GM19099 (cell line): ENCODE results near the gene YIPF4.

Source experiments
- POLR2A ChIP-seq: IDR thresholded peaks from 3 replicates; pipeline ENCODE4 v1.6.1; 2011; ENCODE audit warnings: low read depth; ENCODE audit not compliant: insufficient read length; ENCODE audit errors: extremely low read depth

The YIPF4 gene

GRCh38 chr2:32271063-32271462 lies 6.6 kb upstream of the YIPF4 start:
- no peak for TF ChIP-seq POLR2A

- TF ChIP-seq POLR2A, result no peak
These were observed 5.4 kb upstream of the YIPF4 start for GRCh38 chr2:32272279-32272678.

GRCh38 chr2:32274289-32274688 lies 3.4 kb upstream of the YIPF4 start:
- no peak for TF ChIP-seq POLR2A

- TF ChIP-seq POLR2A, result no peak
These were observed 386 bp upstream of the YIPF4 start for GRCh38 chr2:32277363-32277673.

GRCh38 chr2:32278478-32278853 lies 762 bp downstream of the YIPF4 start:
- no peak for TF ChIP-seq POLR2A

GRCh38 chr2:32284321-32284720 lies 6.6 kb downstream of the YIPF4 start:
- no peak for TF ChIP-seq POLR2A

GRCh38 chr2:32289165-32289999 lies 11.7 kb downstream of the YIPF4 start:
- no peak for TF ChIP-seq POLR2A

- no peak for TF ChIP-seq POLR2A
These were observed 12.3 kb downstream of the YIPF4 start for GRCh38 chr2:32290000-32290339.

GRCh38 chr2:32291746-32292145 lies 14.0 kb downstream of the YIPF4 start:
- no peak for TF ChIP-seq POLR2A

GRCh38 chr2:32310577-32310976 lies 32.9 kb downstream of the YIPF4 start:
- TF ChIP-seq POLR2A, result no peak

- no peak for TF ChIP-seq POLR2A
These were observed 37.2 kb downstream of the YIPF4 start for GRCh38 chr2:32314886-32315285.

GRCh38 chr2:32330136-32330535 lies 52.4 kb downstream of the YIPF4 start:
- no peak for TF ChIP-seq POLR2A

GRCh38 chr2:32342801-32343200 lies 65.1 kb downstream of the YIPF4 start:
- TF ChIP-seq POLR2A, result no peak

- no peak for TF ChIP-seq POLR2A
These were observed 78.4 kb downstream of the YIPF4 start for GRCh38 chr2:32355976-32356680.

- TF ChIP-seq POLR2A, result peak; percentile 98
These were observed 79.1 kb downstream of the YIPF4 start, which contains the start of gene BIRC6 for GRCh38 chr2:32356681-32357317. Gene BIRC6 (plus strand): TSS chr2:32357023. CDS start chr2:32357162, 139 bp downstream.
